Ammon's horn (tissue), 1 donor: ENCODE data around the gene MEGF6.
"Not testable (repeated sequence)": the region's sequence is repeated elsewhere in the genome, so short reads cannot be mapped to it uniquely, and the experiment has no call there.

Experiments
- DNase-seq: peaks from one replicate; pipeline ENCODE4 v3.0.0-alpha.2; 2016; ENCODE audit warnings: low spot score

MEGF6 gene

DNA sequence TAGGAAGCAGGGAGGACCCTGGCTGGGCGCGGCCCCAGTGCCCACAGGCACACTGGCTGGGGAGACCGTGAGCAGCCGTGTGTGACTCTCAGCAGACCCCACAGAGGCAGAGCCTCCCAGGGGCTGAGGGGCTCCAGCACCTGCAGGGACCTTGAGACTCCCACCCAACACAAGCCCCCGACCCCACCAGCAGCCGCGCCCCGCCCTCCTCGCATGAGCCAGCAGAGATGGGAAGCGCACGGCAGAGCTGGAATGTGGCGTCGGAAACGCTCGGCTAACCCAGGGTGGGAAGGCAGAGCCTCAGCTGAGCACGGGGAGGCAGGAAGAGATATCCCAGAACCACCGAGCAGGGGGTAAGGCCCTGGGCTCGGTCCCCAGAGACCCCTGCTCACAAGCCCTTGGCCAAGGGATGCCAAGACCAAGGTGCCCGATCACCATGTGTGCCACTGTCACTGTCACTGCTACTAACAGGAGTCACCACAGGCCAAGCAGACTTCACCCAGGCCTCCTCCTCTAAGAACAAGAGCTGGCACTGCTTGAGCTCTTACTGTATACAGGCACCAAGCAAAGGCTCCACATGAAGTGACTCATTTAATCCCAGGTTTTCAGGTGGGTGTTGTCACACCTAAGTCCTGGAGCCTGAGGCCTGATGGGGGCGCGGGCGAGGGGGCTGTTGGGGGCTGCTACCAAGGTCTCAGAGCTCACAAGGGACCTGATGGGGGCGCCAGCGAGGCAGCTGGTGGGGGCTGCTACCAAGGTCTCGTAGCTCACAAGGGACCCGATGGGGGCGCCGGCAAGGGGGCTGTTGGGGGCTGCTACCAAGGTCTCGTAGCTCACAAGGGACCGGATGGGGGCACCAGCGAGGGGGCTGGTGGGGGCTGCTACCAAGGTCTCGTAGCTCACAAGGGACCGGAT, 20.1 kb downstream of the MEGF6 start:
- no peak for DNase-seq

DNA sequence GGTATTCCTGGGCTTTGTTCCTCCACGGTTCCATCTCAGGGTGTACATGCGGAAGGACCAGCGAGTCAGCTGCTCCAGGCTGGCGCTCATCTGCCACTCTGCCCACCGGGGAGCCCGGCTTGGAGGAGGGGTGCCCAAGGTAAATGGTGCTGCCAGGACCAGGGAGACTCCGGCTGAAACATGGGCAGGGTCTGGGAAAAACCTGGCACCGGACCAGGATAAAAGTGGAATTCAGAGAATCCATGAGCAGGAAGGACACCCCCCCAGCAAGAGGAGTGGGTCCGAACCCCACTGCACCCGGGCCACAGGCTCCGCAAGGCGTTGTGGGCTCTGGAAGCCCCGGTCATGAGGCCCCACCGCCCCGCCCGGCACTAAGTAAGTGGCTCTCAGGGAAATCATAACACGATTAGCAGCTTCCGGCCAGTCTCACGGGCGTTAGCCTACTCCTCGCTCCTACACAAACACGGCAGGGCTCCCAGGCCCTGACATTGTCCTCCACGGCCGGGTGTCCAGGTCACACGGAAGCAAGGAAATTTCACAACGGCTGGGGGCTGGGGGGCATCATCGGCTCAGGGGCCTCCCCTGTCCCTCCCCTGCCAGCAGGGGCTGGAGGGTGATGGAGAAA, 21.1 kb downstream of the MEGF6 start:
- no peak for DNase-seq

DNA sequence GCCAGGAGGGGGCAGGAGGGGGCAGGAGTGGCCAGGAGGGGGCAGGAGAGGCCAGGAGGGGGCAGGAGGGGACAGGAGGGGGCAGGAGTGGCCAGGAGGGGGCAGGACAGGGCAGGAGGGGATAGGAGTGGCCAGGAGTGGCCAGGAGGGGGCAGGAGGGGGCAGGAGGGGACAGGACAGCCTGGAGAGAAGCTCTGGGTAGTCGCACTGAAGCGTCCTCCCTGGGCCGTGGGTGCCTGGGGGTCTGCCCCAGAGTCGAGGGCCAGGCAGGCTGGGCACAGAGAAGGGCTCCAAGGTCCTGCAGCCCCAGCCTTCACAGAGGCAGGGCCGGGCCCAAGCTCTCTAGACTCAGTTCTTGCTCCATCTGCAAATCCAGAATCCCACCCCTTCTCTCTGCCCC, 22.9 kb downstream of the MEGF6 start:
- DNase-seq, result no peak

DNA sequence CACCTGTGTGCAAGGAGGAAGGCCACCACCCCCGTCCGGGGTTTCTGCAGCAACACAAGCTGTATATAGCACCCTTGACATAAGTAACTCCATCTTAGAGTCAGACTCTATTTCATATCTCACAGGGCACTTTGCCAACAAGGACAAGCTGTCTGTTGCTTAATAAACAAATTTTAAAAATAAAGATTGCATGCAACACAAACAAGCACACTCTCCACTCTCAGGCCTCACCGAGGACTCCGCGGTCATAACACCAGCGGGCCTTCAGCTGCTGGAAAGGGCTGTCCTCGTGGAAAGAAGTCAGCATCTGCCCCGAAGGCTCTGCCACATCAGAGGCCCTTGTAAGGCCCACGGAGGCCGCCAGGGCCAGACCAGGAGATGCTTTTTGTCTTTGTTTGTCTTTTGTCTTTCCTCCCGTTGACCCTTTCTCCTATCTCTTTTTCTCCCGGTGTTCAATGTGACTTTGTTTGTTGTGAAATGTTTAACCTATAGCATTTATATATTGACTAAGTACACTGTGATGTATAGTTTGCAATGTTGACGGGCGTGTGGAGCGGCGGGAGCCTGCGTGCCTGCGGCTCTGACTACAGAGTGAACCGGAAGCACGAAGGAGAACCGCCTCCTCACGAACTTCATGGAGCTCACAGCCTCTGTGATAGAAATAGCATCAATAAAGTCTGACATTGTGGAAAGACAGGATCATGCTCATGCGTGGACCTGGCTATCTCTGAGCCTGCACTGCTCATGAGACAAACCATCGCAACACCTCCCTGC, 24.1 kb downstream of the MEGF6 start:
- DNase-seq, result peak; percentile 41

DNA sequence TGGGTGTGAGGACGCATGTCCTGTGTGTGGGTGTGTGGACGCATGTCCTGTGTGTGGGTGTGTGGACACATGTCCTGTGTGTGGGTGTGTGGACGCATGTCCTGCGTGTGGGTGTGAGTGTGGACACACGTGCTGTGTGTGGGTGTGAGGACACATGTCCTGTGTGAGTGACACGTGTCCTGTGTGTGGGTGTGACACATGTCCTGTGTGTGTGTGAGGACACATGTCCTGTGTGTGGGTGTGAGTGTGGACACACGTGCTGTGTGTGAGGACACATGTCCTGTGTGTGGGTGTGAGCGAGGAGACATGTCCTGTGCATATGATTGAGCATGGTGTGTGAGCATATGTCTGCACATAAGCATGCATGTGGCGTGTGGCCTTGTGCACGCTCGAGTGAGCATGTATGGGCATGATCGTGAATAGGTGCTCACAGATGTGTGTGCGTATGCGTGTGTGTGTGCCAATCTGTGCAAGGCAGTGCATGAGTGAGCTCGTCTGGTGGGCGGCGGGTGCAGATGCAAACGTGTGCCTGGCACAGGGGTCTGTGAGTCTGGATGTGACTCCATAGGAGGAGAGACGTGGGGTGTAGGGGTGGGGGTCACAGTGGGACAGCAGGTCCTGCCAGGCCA, 25.3 kb downstream of the MEGF6 start:
- DNase-seq, result no peak

DNA sequence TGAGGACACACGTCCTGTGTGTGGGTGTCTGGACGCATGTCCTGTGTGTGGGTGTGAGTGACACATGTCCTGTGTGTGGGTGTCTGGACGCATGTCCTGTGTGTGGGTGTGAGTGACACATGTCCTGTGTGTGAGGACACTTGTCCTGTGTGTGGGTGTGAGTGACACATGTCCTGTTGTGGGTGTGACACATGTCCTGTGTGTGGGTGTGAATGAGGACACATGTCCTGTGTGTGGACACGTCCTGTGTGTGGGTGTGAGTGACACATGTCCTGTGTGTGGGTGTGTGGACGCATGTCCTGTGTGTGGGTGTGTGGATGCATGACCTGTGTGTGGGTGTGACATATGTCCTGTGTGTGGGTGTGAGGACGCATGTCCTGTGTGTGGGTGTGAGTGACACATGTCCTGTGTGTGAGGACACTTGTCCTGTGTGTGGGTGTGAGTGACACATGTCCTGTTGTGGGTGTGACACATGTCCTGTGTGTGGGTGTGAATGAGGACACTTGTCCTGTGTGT, 25.9 kb downstream of the MEGF6 start:
- not testable (repeated sequence) for DNase-seq

DNA sequence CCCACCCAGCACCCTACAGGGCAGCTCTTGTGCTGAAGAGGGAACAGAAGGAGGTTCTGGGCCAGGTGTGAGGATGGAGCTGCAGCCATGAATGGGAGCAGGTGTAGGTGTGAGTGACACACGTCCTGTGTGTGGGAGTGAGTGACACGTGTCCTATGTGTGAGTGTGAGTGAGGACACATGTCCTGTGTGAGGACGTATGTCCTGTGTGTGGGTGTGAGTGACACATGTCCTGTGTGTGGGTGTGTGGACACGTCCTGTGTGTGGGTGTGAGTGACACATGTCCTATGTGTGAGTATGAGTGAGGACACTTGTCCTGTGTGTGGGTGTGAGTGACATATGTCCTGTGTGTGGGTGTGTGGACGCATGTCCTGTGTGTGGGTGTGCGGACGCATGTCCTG, 26.4 kb downstream of the MEGF6 start:
- DNase-seq, result no peak

DNA sequence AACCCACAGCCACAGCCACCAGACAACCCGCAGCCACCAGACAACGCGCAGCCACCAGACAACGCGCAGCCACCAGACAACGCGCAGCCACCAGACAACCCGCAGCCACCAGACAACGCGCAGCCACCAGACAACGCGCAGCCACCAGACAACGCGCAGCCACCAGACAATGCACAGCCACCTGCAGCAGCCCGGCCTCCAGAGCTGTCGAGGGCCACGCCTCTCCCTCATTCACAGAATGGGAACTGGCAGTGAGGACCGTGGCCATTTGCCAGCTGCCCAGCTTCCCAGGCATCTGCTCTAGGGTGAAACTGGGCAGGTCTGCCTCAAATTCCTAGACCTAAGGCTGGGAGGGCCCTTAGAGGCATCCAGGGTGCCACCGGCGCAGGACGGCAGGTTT, 27.6 kb downstream of the MEGF6 start:
- DNase-seq, result not testable (repeated sequence)

DNA sequence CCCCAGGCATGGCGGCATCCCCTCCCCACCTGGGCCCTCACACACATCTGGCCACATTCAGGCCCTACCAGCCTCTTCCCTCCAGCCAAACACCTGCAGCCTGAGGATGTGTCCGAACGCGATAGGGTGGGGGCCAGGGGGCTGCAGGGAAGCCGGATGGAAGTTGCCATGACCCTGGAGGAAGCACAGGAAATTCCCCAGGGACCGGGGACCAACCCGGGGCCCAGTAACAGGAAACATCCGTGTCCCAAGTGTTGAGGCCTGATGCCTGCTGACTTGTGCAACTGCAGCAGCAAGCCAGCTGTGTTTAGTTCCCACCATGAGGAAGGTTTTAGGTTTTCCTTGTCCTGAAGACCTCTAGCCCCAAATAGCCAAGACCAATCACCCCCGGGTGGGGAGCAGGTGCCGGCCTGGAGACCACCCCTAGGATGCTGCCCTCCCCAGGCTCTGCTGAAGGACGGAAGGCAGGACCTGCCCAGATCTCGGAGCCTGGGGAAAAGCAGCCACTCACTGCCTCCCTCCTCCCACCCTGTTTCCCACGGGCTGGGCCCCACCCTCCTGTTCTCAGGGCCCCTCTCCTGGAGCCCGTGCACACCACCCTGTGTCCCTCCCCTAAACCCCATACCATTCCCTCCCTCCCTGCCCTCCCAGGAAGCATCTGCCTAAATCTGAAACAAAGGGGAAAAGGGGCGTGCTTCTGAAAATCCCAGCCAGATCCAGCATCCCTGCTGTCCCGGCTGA, 29.8 kb downstream of the MEGF6 start:
- no peak for DNase-seq

DNA sequence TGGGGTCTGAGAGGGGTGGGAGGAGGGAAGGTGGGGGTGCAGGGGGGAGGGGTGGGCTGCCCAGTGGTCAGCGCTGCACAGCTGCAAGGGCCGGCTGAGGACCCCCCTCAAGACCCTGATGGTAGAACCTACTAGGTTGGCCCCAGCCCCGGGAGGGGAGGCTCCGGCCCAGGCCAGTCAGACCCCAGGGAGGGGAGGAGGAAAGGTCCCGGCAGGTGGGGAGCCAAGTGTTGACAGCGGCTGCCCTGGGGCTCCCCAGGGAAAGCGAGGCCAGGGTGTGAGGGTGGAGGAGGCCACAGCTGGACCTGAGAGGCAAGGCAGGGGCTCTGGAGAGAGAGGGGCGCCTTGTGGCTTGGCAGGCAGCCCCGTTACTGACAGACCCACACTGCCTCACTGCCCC, 31.1 kb downstream of the MEGF6 start:
- no peak for DNase-seq

DNA sequence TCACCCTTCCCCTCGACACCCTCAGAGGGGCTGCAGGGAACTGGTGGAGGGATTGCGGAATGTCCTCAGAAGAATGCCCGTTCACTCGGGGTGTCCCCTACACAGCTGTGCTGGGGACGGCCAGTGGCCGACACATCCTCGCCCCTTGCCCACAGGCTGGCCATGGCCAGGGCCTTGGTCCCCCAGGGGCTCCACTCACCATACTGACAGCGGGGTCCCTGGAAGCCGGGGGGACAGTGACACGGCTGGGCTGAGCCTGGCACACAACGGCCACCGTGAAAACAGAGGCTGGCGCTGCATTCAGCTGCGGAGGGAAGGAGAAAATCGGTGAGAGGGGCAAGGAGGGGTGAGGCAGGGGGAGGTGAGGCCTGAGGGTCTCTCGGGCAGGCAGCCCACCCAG, 31.7 kb downstream of the MEGF6 start:
- DNase-seq, result no peak

DNA sequence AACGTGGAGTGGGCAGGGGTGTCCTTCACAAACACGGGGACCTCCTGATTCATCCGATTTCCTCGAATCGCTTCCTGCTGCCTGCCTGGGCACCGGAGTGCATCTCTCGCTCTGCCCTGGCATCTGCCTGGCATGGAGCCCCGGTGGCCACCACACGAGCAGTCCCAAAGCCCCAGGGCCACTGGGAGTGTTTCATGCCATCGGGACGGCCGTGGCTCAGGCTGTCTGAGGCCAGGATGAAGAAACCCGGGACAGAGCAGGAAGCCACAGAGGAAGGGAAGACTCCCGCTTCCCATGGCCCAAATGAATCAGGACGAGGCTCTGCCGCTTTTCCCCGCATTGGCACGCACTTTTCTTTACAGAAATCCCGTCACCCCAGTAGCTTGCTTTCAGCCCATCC, 32.4 kb downstream of the MEGF6 start:
- DNase-seq, result no peak

DNA sequence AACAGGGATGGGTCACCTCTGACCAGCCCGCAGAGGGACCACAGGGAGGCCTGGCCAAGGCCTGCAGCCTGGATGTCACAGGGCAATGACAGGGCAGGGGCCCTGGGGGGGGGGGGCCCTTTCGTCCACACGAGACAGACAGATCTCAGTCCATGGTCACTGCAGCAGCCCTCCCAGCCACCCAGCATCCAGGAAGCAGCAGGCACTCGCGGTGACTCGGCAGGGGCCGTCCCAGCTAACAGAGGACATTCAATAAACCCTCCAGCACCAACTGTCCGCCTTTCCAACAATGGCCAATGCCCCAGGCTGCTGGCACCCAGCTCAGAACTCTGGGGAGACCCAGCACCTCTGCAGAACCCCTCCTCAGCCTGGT, 32.9 kb downstream of the MEGF6 start:
- DNase-seq, result no peak

DNA sequence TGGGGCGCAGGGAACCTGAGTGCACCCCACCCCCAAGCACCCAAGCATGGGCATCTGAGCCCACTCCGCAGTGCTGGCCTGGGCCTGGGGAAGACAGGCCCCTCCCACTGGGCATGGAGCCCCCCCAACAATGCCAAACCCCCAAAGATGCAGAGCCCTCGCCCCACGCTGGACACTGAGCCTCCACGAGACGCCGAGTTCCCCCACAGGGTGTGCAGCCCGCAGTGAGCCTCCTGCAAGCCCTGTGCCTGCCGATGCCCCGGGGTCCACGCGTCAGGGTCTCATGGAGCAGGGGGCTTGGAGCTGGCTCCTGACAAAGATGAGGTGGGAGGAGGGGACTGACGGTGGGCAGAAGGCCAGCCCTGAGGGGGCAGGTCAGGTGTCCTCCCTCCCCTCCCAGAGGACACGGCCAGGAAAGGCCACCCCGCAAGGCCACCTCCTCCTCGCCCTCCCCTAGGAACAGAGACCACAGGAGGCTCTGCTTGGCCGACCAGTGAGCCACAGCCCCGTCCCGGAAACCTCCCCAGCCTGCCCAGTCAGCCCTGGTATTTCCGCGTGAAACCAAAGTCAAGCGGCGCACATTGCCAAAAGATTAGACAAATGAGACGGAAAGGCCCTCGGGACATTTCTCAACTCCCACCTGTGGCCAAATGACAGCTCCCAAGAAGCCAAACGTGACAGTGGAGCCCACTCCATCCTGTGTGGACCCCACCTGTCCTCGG, 33.4 kb downstream of the MEGF6 start:
- DNase-seq, result no peak

DNA sequence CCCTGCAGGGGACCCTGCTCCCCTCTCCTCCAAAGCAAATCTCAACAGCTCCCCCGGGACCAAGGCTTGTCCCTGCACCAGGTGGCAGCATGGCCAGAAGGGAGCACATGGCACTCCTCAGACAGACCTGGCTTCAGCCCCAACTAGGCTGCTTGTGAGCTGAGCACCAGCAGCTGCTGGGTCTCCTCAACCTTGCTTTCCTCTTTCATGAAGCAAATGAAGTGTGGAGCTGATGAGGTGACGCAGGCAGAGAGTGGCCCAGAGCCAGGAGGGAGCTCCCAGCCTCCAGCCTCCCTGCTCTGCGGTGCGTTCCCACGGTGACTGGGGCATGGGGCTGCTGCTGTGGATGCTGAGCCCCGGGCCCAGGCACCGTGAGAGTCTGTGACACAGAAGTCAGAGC, 34.0 kb downstream of the MEGF6 start:
- peak; percentile 57 for DNase-seq

DNA sequence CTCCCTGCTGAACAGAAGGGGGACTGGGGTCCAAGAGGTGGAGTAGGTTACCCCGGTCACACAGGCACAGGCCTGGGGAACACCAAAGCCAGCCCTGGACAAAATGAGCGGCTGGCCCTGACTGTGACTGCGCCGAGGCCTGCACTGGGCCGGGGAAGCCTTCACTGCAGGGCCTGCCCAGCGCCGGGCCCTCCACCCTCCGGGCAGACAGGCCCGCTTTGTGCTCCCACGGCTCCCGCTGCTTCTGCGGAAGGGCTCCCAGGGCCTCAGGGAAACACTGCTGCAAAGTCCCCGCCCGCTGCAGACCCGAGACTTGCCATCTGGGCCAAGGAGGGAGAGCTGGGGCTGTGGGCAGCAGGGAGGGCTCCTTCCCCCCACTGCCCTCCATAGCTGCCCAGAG, 35.3 kb downstream of the MEGF6 start:
- no peak for DNase-seq

DNA sequence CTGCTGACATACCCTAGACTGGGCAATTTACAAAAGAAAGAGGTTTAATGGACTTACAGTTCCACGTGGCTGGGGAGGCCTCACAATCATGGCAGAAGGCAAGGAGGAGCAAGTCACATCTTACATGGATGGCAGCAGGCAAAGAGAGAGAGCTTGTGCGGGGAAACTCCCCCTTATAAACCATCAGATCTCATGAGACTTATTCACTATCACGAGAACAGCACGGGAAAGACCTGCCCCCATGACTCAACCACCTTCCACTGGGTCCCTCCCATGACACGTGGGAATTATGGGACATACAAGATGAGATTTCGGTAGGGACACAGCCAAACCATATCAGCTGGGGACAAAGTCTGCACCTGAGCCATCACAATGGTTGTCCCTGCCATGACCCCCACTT, 35.8 kb downstream of the MEGF6 start:
- DNase-seq, result not testable (repeated sequence)

DNA sequence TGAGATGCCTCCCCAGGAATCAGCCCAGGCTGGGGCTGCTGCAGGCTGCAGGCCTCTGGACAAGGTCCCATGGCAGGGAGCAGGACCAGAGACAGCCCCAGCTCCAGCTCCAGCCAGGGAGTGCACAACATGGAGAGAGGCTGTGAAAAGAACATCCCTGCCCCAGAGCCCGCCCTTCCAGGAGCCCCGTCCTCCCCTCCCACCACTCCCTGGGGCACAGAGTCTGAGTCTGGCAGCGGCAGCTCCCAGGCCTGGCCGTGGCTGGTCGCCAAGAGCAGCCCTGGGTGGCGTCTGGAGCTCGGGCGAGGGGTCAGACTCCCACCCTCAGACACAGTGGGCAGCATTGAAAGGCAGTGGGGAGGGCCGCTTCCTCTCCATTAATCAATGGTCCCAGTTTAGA, 37.8 kb downstream of the MEGF6 start:
- no peak for DNase-seq

DNA sequence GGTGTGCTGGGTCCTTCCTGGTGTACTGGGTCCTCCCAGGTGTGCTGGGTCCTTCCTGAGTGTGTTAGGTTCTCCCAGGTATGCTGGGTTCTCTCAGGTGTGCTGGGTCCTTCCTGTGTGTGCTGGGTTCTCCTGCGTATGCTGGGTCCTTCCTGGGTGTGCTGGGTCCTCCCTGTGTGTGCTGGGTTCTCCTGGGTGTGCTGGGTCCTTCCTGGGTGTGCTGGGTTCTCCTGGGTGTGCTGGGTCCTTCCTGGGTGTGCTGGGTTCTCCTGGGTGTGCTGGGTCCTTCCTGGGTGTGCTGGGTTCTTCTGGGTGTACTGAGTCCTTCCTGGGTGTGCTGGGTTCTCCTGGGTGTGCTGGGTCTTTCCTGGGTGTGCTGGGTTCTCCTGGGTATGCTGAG, 38.7 kb downstream of the MEGF6 start:
- DNase-seq, result not testable (repeated sequence)

DNA sequence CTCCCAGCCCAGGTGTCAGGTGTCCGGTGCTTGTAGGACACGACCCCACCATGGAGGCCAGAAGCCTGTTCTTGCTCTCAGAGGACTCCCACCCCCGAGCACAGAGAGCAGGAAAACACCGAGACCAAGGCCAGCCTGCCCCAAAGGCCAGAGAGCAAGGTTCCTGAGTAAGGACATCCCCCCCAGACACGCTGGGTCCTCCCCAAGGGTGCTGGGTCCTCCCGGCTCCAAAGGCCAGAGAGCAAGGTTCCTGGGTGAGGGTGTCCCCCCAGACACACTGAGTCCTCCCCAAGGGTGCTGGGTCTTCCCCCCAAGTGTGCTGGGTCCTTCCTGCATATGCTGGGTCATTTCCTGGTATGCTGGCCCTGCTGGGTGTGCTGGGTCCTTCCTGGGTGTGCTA, 40.0 kb downstream of the MEGF6 start:
- DNase-seq, result no peak
